HEK293 (cell line): ENCODE measurements around the gene P2RY6.

Source experiments
- CTCF ChIA-PET: fragments of 350-600 bp; formaldehyde crosslinking; extraction: SDS; loops from one replicate; lab custom pipeline; 2021; ENCODE audit warnings: antibody characterized with exemption; lab: Yijun Ruan, JAX
- POLR2A ChIA-PET: fragments of 300-600 bp; formaldehyde crosslinking; extraction: SDS; loops from one replicate; lab custom pipeline; 2020; ENCODE audit warnings: antibody characterized with exemption, inconsistent platforms; lab: Yijun Ruan, JAX
- H3K27ac ChIP-seq: fragments of 200-500 bp; sonication (Bioruptor generic); 2 replicates; pipeline ENCODE4 v1.5.1; 2014; ENCODE audit warnings: low read depth, low read length, control low read depth, inconsistent platforms; ENCODE audit errors: extremely low read depth
- H3K36me3 ChIP-seq, 2 experiments: fragments of 200-500 bp in 1 of 2; sonication (Bioruptor generic) in 1 of 2; 1 replicate in 1 of 2; 2 replicates in 1 of 2; pipeline ENCODE4 v1.5.1; 2014 to 2017; ENCODE audit warnings: inconsistent platforms in 2 of 2, low read length in 2 of 2; ENCODE audit not compliant: control insufficient read depth in 2 of 2, insufficient read depth in 1 of 2
- H3K4me1 ChIP-seq: fragments of 200-500 bp; sonication (Bioruptor generic); 2 replicates; pipeline ENCODE4 v1.5.1; 2014; ENCODE audit warnings: mild to moderate bottlenecking, low read length, inconsistent platforms; ENCODE audit not compliant: control insufficient read depth, insufficient read depth
- H3K4me3 ChIP-seq: 2 replicates; pipeline ENCODE4 v1.5.1; 2011; ENCODE audit warnings: low read depth, mild to moderate bottlenecking, control low read depth, low read length, moderate library complexity
- H3K9me3 ChIP-seq: fragments of 200-500 bp; sonication (Bioruptor generic); 2 replicates; pipeline ENCODE4 v1.5.1; 2014; ENCODE audit warnings: low read depth, low read length, inconsistent platforms; ENCODE audit not compliant: control insufficient read depth, insufficient read depth
- GLIS1 ChIP-seq: fragments of 450-650 bp; formaldehyde crosslinking; IDR thresholded peaks from 2 replicates; pipeline ENCODE4 v1.5.1; 2016; ENCODE audit warnings: missing biosample characterization, missing genetic modification characterization
- ZBTB1 ChIP-seq: fragments of 450-650 bp; formaldehyde crosslinking; IDR thresholded peaks from 2 replicates; pipeline ENCODE4 v1.5.1; 2016; ENCODE audit warnings: missing biosample characterization, missing genetic modification characterization
- ZBTB48 ChIP-seq: fragments of 450-650 bp; formaldehyde crosslinking; IDR thresholded peaks from 2 replicates; pipeline ENCODE4 v1.5.1; 2016; ENCODE audit warnings: missing biosample characterization, missing genetic modification characterization
- ZFHX2 ChIP-seq: fragments of 450-650 bp; formaldehyde crosslinking; conservative IDR thresholded peaks from 2 replicates; pipeline ENCODE4 v1.5.1; 2016; ENCODE audit warnings: missing biosample characterization, missing genetic modification characterization
- ZFP3 ChIP-seq: fragments of 450-650 bp; formaldehyde crosslinking; IDR thresholded peaks from 2 replicates; pipeline ENCODE4 v1.5.1; 2016; ENCODE audit warnings: low read depth, missing biosample characterization, missing genetic modification characterization
- ZNF121 ChIP-seq: fragments of 450-650 bp; formaldehyde crosslinking; IDR thresholded peaks from 2 replicates; pipeline ENCODE4 v1.5.1; 2016; ENCODE audit warnings: missing biosample characterization, missing genetic modification characterization
- ZNF132 ChIP-seq: fragments of 450-650 bp; formaldehyde crosslinking; IDR thresholded peaks from 2 replicates; pipeline ENCODE4 v1.5.1; 2017; ENCODE audit warnings: missing biosample characterization, missing genetic modification characterization, borderline replicate concordance
- ZNF138 ChIP-seq: fragments of 450-650 bp; formaldehyde crosslinking; IDR thresholded peaks from 2 replicates; pipeline ENCODE4 v1.5.1; 2016; ENCODE audit warnings: missing biosample characterization, missing genetic modification characterization, borderline replicate concordance
- ZNF140 ChIP-seq: fragments of 450-650 bp; formaldehyde crosslinking; IDR thresholded peaks from 2 replicates; pipeline ENCODE4 v1.5.1; 2016; ENCODE audit warnings: missing biosample characterization, missing genetic modification characterization
- ZNF175 ChIP-seq: fragments of 450-650 bp; formaldehyde crosslinking; IDR thresholded peaks from 2 replicates; pipeline ENCODE4 v1.5.1; 2016; ENCODE audit warnings: missing biosample characterization, missing genetic modification characterization
- ZNF2 ChIP-seq: fragments of 450-650 bp; formaldehyde crosslinking; IDR thresholded peaks from 2 replicates; pipeline ENCODE4 v1.5.1; 2016; ENCODE audit warnings: missing biosample characterization, missing genetic modification characterization
- ZNF214 ChIP-seq: fragments of 450-650 bp; formaldehyde crosslinking; IDR thresholded peaks from 2 replicates; pipeline ENCODE4 v1.5.1; 2017; ENCODE audit warnings: missing biosample characterization, mild to moderate bottlenecking, missing genetic modification characterization, borderline replicate concordance
- ZNF248 ChIP-seq: fragments of 450-650 bp; formaldehyde crosslinking; IDR thresholded peaks from 2 replicates; pipeline ENCODE4 v1.5.1; 2017; ENCODE audit warnings: missing biosample characterization, missing genetic modification characterization
- ZNF404 ChIP-seq: fragments of 450-650 bp; formaldehyde crosslinking; IDR thresholded peaks from 2 replicates; pipeline ENCODE4 v1.5.1; 2017; ENCODE audit warnings: missing biosample characterization, missing genetic modification characterization
- ZNF513 ChIP-seq: fragments of 450-650 bp; IDR thresholded peaks from 2 replicates; pipeline ENCODE4 v1.5.1; 2018; ENCODE audit warnings: missing biosample characterization, missing genetic modification characterization
- ZNF558 ChIP-seq: fragments of 450-650 bp; formaldehyde crosslinking; IDR thresholded peaks from 2 replicates; pipeline ENCODE4 v1.5.1; 2016; ENCODE audit warnings: missing biosample characterization, missing genetic modification characterization
- ZNF621 ChIP-seq: fragments of 450-650 bp; formaldehyde crosslinking; IDR thresholded peaks from 2 replicates; pipeline ENCODE4 v1.5.1; 2017; ENCODE audit warnings: missing biosample characterization, missing genetic modification characterization
- ZNF654 ChIP-seq: fragments of 450-650 bp; formaldehyde crosslinking; IDR thresholded peaks from 2 replicates; pipeline ENCODE4 v1.5.1; 2016; ENCODE audit warnings: low read depth, missing biosample characterization, missing genetic modification characterization
- ZNF692 ChIP-seq: fragments of 450-650 bp; formaldehyde crosslinking; IDR thresholded peaks from 2 replicates; pipeline ENCODE4 v1.5.1; 2016; ENCODE audit warnings: missing biosample characterization, missing genetic modification characterization
- ZNF704 ChIP-seq: fragments of 450-650 bp; formaldehyde crosslinking; IDR thresholded peaks from 2 replicates; pipeline ENCODE4 v1.5.1; 2016; ENCODE audit warnings: missing biosample characterization, missing genetic modification characterization
- ZNF776 ChIP-seq: fragments of 450-650 bp; formaldehyde crosslinking; IDR thresholded peaks from 2 replicates; pipeline ENCODE4 v1.5.0; 2017; ENCODE audit warnings: missing biosample characterization, missing genetic modification characterization, borderline replicate concordance
- ZNF843 ChIP-seq: fragments of 450-650 bp; formaldehyde crosslinking; IDR thresholded peaks from 2 replicates; pipeline ENCODE4 v1.5.1; 2016; ENCODE audit warnings: missing biosample characterization, missing genetic modification characterization
- ZSCAN18 ChIP-seq: fragments of 450-650 bp; formaldehyde crosslinking; IDR thresholded peaks from 2 replicates; pipeline ENCODE4 v1.5.1; 2016; ENCODE audit warnings: missing biosample characterization, missing genetic modification characterization
- ZXDB ChIP-seq: fragments of 450-650 bp; formaldehyde crosslinking; IDR thresholded peaks from 2 replicates; pipeline ENCODE4 v1.5.1; 2016; ENCODE audit warnings: missing biosample characterization, missing genetic modification characterization

P2RY6 gene

GRCh38 chr11:73297231-73297590, 25.1 kb downstream of the P2RY6 start:
- POLR2A ChIA-PET, result interaction anchor here (1.8 kb wide), 1 partner anchor 10 kb away, joined by 8 read pairs; no protein-coding TSS in a partner anchor
- H3K4me3 ChIP-seq, result no peak overlapping the region
- CTCF ChIA-PET, result interaction anchor here (1.1 to 6.4 kb wide), 5 partner anchors 10 to 363 kb away, joined by 5 to 75 read pairs (median 9); partner anchors contain the start of gene ARHGEF17
- no peak for TF ChIP-seq ZNF121 (tag by site-specific recombination)
- no peak for TF ChIP-seq ZSCAN18 (tag by site-specific recombination)
- H3K27ac ChIP-seq, result no peak overlapping the region
- no peaks in the 10 kb centered on the region for H3K36me3 ChIP-seq
- H3K9me3 ChIP-seq, result no peaks in the 10 kb centered on the region
- no peaks in the 10 kb centered on the region for H3K4me1 ChIP-seq

- Histone ChIP-seq H3K36me3 (no peaks in the 10 kb centered on the region), H3K27ac (no peak overlapping the region), H3K4me1 (no peaks in the 10 kb centered on the region), H3K4me3 (no peak overlapping the region)
- no peak for TF ChIP-seq ZXDB
- no peak for TF ChIP-seq ZNF140 (tag by site-specific recombination)
- peak; percentile 79; the same call in 1 of the 2 replicates for TF ChIP-seq ZFP3 (tag by site-specific recombination)
- TF ChIP-seq, all 188 proteins: peak for 1
- H3K9me3 ChIP-seq, result no peaks in the 10 kb centered on the region
- POLR2A ChIA-PET, result interaction anchor here (1.8 kb wide), 1 partner anchor 10 kb away, joined by 8 read pairs; no protein-coding TSS in a partner anchor
- CTCF ChIA-PET, result interaction anchor here (0.7 to 6.4 kb wide), 9 partner anchors 7 to 614 kb away, joined by 3 to 75 read pairs (median 7); partner anchors contain the start of gene ARHGEF17
These were observed 25.6 kb downstream of the P2RY6 start for GRCh38 chr11:73297702-73298101.

- Histone ChIP-seq H3K4me1 (no peaks in the 10 kb centered on the region), H3K4me3 (no peak overlapping the region), H3K27ac (no peak overlapping the region), H3K9me3 (no peaks in the 10 kb centered on the region), H3K36me3 (no peaks in the 10 kb centered on the region)
- TF ChIP-seq ZNF513 (no peak), ZNF248 (tag by site-specific recombination) (no peak), ZNF704 (no peak), ZNF214 (no peak), ZNF132 (tag by site-specific recombination) (no peak)
- CTCF ChIA-PET, result interaction anchor here (0.5 to 6.4 kb wide), 10 partner anchors 7 to 614 kb away, joined by 3 to 75 read pairs (median 6); partner anchors contain the start of gene ARHGEF17
- POLR2A ChIA-PET, result interaction anchor here (1.8 kb wide), 1 partner anchor 9 kb away, joined by 8 read pairs; no protein-coding TSS in a partner anchor
These were observed 26.1 kb downstream of the P2RY6 start for GRCh38 chr11:73298233-73298632.

GRCh38 chr11:73299751-73300150, 27.6 kb downstream of the P2RY6 start:
- no peaks in the 10 kb centered on the region for H3K36me3 ChIP-seq
- ChIA-PET POLR2A (no interaction called here), CTCF (interaction anchor here (0.6 to 6.4 kb wide), 4 partner anchors 7 to 524 kb away, joined by 4 to 75 read pairs (median 27); partner anchors contain the start of gene ARHGEF17)
- H3K27ac ChIP-seq, result no peak overlapping the region
- H3K4me3 ChIP-seq, result no peak overlapping the region
- H3K4me1 ChIP-seq, result no peaks in the 10 kb centered on the region
- no peaks in the 10 kb centered on the region for H3K9me3 ChIP-seq
- TF ChIP-seq ZNF2 (tag by site-specific recombination) (no peak), GLIS1 (tag by site-specific recombination) (no peak), ZXDB (no peak), ZNF404 (tag by site-specific recombination) (no peak), ZNF843 (tag by site-specific recombination) (no peak), ZNF692 (no peak), ZFHX2 (tag by site-specific recombination) (no peak), ZBTB1 (no peak), ZNF138 (tag by site-specific recombination) (no peak), ZBTB48 (tag by site-specific recombination) (no peak), ZNF621 (tag by site-specific recombination) (no peak), ZNF558 (tag by site-specific recombination) (no peak), ZNF776 (tag by site-specific recombination) (no peak), ZNF654 (tag by site-specific recombination) (no peak), ZNF175 (tag by site-specific recombination) (no peak)
